HG02623 (cell line): ENCODE data around the gene CFAP74.

Source experiments
- ATAC-seq: cut with Tn5 transposase; IDR thresholded peaks from one replicate; pipeline ENCODE4 v1.9.1; 2021; ENCODE audit warnings: moderate library complexity; ENCODE audit not compliant: unreplicated experiment

The CFAP74 gene

DNA sequence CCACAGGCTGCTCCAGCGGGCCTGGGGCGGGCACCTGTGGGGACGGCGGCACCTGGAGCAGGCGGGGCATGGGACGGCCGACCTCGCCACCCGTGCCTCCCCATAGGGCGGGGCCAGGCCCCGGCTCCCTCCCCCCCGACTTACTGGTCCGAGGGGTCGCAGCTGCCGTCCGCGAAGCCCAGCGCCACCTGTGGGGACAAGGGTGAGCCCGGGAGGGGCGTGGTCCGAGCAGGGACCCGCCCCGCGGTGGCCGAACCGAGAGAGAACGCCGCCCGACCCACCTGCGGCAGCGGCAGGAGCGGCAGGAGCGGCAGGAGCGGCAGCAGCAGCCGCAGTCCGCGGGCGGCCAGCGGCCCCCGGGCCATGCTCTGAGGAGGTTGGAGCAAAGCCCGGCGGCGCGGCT lies 84.7 kb downstream of the CFAP74 start, which contains the start of gene TMEM52:
TSS of gene TMEM52 (minus strand) at position 379 of the 403 bp plus-strand sequence. CDS start at position 365, 14 bp downstream.
- ATAC-seq, result no peak

DNA sequence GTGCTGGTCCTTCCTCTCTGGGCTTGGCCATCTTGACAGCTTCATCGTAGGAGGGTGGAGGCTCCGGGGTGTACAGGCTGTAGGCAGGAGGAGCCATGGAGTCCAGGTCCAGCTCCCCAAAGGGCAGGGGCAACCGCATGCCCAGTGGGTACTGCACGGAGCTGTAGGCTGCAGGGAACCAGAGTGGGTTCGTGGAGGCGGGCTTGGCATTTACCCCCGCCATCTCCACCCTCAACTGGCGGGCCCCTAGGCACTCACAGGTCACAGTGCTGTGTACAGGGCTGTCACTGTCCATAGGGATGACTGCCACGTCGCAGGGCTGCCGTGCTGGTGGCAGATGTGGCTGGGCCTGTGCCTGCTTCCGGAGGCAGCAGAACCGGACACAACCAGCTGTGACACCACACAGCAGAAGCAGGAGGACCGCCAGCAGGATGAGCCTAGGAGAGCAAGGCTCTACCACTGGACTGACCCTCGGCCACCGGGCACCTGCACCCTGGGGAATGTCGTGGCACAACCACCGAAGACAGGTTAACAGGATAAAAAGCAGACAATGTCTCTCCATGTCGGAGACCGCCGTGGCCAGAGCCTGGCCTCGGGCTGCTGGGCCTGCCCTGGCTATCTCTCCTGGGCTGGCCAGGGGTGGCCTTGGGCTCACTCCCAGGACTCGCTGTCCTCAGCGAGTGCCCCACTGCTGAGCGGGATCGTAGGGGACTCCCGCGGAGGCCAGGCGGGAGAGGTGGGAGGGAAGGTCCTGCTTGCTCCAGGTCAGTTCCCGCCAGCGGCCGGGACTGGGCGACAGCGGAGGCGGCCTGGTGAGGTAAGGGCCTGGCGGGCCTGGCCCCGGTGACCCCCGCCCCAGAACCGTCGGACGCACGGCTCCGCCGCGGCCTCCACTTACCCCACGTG lies 85.3 kb downstream of the CFAP74 start:
- no peak for ATAC-seq

GRCh38 chr1:1917304-1917976 lies 86.1 kb downstream of the CFAP74 start:
- no peak for ATAC-seq

- no peak for ATAC-seq
Observed at GRCh38 chr1:1916851-1917251, 86.7 kb downstream of the CFAP74 start.

- ATAC-seq, result no peak
Observed at GRCh38 chr1:1915911-1916840, 87.4 kb downstream of the CFAP74 start.

DNA sequence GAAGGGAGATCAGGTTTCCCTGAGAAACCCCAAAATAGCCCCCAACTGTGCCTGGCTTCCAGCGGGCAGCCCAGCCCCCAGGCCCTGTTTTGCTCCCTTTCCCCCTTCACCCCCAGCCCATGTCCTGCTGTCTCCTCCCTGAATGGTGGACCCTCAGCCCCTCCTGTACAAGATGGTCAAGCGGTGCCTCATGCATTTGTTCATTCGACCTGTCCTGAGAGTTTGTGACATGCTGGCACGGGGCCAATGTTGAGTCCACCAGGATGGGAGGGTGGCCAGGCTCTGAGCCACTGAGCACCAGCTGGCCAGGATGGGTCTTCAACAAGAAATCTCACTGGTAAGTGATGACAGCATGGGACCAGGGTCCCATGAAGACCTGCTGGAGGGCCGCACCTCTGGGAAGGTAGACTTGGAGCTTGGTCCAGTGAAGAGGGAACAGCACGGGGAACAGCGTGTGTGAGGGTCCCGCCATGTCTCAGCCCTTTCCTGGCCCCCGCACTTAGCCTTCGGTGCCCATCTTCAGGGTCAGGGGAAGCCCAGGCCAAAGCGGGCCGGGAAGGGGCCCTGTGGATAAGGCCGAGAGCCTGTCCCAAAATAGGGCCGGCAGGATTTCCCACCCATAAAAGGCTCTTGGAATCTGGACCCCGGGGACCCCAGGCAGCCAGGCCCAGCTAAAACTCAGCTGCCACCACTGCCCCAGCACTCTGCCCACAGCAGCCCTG lies 88.5 kb downstream of the CFAP74 start, which contains the start of gene CALML6:
TSS of gene CALML6 (plus strand) at position 290 of the 722 bp plus-strand sequence. CDS start at position 311, 21 bp downstream.
- ATAC-seq, result no peak

GRCh38 chr1:1914101-1914970 lies 89.2 kb downstream of the CFAP74 start:
- ATAC-seq, result no peak

GRCh38 chr1:1911350-1912041 lies 92.1 kb downstream of the CFAP74 start:
- ATAC-seq, result no peak

DNA sequence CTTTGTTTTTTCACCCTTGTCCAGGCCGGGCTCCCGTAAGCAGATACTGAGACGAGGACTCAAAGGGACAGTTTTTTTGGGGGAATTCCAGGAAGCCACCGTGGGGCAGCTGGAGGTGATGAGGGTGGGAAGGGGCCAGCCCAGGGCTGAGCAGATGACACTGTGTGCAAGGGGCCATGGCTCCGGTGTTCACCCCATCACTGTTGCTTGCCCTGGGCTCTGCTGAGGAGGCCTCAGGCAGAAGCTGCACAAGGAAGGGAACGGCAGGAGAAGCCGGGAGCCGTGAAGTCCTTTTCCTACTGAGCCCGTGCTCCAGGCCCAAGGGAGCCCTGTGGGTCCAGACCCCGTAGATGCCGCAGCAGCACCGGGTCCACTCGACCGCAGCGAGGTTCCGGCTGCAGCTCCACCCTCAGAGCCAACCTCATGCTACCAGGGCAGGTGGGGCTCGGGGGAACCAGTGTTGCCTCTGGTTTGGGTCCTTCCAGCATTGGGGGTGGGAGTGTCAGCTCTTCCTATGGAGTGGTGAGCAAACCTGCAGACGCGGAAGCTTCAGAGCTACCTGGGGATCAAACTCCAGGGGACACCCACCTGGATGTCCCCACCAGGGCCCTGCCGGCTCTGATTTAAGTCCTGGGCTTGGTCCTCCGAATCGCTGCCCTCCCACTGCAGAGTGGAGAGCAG lies 92.8 kb downstream of the CFAP74 start:
- ATAC-seq, result no peak

DNA sequence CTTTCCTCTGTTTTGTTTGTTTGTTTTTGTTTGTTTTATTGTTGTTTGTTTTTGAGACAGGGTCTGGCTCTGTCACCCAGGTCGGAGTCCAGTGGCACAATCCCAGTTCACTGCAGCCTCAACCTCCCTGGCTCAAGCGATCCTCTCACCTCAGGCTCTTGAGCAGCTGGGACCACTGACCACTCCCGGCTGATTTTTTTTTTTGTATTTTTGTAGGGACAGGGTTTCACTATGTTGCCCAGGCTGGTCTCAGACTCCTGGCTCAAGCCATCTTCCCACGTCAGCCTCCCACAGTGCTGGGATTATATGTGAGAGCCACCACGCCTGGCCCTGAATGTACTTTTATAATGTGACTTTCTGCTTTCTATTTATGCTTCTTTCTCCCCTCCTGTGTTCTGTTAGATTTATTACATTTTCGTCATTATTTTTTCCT lies 93.5 kb downstream of the CFAP74 start:
- no peak for ATAC-seq

DNA sequence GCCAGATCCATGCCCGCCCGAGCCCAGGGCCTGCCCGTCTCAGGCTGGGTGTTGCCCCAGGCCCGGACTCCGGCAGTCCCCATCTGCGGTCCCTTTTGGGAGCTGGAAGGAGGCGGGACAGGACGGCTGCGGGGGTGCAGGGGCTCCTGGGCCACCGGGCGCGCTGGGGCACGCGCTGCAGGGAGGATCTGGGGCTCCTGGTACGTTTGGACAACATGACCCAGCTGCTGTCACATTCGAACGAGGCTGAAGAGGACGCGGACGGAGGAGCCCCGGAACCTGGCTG lies 95.1 kb downstream of the CFAP74 start:
- ATAC-seq, result no peak

DNA sequence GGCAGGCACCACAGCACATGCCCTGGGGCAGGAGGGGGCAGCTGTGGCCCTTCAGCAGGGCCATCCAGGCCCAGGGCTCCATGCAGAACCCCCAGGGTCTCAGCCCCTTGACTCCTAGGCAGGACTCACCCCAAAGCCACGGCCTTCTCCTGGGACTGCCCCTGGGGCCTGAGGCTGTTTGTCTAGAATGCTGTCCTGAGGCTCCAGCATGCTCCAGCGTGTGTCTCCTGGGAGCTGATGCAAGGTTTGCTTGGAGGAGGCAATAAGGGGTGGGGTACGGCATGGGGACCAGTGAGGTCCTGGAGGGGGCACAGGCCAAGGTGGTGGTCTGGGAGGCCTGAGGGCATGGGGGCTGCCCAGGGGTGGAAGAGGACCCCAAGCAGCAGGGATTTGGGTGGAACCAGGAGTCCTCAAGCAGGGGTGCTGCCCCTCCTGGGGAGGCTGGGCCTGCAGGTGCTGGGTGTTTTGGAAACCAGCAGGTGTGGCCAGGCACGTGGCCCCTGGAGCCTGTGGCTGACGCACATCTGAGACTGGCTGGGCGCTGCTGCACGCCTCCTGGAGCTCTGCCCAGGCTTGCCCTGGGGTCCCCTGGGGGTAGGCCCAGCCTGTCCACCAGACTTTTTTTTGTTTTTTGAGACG lies 96.4 kb downstream of the CFAP74 start:
- no peak for ATAC-seq

GRCh38 chr1:1906185-1907097 lies 97.1 kb downstream of the CFAP74 start:
- ATAC-seq, result no peak

DNA sequence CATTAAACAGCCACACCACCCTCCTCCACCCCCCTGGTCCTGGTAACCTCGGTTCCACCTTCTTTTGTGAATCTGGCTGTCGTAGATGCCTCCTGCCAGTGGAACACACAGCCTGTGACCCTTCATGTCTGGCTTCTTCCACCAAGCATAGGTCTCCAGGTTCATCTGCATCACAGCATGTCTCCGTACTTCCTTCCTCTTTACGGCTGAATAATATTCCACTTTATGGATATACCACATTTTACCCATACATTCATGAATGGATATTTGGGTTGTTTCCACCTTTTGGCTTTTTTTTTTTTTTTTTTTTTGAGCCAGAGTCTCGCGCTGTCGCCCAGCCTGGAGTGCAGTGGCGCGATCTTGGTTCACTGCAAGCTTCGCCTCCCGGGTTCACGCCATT lies 100.4 kb downstream of the CFAP74 start:
- ATAC-seq, result no peak

GRCh38 chr1:1901641-1902294 lies 101.8 kb downstream of the CFAP74 start:
- ATAC-seq, result no peak
